Measurements from ENCODE around the gene SLC36A4.
"Not testable (repeated sequence)": the region's sequence is repeated elsewhere in the genome, so short reads cannot be mapped to it uniquely, and the experiment has no call there.

Gene SLC36A4

DNA sequence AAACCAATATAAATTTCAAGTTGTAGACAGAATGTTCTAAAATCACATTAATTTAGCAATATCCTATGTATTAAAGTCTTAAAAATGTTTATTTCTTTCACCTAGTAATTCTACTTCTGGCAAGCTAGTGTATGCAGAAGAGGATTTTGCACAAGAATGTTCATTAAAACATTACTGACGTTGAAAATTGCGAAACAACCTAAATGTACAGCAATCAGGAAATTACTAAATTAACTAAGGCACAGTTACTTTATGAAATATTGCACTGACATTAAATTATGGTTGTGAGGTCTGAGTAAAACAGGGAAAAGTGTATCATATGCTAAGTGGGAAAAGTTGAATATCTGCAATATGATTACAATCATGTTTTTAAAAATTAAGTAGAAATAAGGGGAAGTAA, 4.1 kb downstream of the SLC36A4 start:
- no peak for FAIRE-seq

GRCh38 chr11:93192163-93192562, 5.6 kb downstream of the SLC36A4 start:
- no peak for FAIRE-seq

DNA sequence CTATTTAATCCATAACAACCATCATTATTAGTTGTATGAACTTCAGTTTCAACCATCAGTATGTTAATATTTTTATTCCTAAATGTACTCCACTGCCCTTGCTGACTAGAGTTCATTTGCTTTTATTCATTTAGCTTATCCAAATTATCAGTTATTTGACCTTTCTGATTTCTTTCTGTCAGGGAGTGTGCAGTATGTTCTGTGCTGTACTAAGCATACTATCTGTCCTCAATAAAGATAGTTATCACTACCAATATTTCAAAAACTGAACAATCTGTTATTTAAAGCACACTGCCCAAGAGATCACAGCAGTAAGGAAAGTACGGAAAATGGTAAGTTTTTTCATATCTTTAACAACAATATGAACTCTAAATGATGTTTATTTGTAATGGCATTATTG, 8.3 kb downstream of the SLC36A4 start:
- no peak for FAIRE-seq

DNA sequence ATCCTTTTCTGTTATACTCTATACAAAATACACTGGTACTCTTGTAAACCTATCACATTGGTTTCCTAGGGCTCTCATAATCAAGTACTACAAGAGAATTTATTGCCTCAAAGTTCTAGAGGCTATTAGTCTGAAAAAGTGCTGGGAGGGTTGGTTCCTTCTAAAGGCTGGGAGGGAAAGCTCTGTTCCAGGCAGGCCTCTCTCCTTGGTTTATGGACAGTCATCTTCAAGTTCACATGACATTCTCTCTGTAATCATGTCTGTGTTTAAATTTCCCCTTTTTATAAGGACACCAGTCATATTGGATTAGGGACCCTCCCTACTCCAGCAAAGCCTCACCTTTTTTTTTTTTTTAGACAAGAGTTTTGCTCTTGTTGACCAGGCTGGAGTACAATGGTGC, 9.1 kb downstream of the SLC36A4 start:
- no peak for FAIRE-seq

DNA sequence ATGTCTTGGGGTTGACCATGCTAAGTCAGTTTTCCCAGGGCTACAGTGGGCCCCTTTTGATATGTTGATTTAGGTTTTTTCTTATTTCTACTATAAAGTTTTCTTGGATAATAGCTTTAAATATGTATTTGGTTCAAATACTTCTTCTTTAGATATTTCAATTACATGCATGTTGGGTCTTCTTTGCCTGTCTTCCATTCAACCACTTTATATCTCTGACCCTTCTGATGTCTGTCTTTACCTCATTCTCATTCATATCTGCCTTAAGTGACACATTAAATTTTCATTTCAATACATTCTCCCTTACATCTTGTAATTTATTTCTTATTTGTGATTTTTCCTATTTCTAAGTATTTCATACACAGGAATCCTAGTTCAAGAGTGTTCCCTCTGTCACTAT, 10.5 kb downstream of the SLC36A4 start:
- FAIRE-seq: no peak

- FAIRE-seq: not testable (repeated sequence)
Measured at GRCh38 chr11:93177891-93178290, 19.9 kb downstream of the SLC36A4 start.

DNA sequence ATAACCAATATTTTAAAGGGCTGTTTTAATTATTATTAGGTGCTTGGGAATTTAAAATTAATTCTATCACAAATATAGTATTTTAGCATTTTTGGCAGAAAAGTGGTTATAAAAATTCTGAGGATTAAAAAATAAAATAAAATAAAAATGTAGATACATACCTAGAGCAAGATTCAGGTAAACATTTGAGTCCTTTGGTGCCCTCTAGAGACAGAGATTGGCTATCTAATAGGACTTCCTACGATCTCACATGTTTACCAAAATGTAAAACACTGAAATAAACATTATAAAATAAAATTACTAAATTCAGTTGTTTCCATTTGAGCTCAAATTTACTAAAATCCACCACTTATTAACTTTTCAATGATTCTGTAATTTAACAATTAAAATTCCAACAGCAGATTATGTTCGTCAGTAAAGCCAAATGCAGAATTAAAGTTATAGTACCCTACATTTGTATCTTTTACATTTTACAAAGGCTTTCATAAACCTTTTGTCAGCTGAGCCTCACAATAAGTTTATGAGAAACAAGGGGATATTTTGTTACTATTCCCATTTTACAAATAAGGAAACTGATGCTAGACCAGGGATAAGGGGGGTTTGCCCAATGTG, 27.7 kb downstream of the SLC36A4 start:
- peak; percentile 93 for FAIRE-seq

DNA sequence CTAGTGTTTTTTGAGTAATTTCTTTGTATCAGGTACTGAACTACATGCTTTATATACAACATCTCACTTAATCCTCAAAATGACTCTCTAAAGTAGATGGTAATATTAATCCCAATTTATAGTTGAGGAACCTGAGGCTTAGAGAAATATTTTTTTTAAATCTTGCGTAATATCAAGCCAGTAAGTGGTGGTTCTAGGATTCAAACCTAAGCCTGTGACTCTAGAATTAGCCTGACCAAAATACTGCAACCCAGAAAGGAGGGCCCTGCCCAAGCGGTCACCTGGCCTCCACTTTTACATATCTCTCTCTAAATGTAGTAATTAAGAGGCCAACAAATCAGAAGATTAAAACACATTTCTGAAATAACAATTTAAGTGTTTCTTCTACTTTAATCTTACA, 28.6 kb downstream of the SLC36A4 start:
- no peak for FAIRE-seq

DNA sequence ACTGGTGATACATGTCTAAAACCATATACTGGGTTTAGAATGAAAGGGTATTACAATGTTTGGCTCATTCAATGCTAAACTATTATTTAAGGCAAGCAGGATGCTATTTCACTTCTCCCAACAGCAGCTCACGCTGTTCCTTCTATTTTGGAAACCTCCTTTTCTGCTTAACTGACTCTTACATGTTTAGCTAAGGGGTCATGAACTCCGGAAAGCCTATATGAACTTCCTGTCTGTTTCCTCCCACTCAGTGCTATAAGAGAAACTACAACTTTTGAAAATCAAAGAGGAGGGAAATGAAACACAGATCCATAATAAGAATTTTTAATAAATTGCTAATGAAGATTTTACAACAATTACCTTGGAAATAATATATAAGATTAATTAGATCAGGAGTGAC, 30.9 kb downstream of the SLC36A4 start:
- no peak for FAIRE-seq

- no peak for FAIRE-seq
Measured at GRCh38 chr11:93166194-93166593, 31.6 kb downstream of the SLC36A4 start.

DNA sequence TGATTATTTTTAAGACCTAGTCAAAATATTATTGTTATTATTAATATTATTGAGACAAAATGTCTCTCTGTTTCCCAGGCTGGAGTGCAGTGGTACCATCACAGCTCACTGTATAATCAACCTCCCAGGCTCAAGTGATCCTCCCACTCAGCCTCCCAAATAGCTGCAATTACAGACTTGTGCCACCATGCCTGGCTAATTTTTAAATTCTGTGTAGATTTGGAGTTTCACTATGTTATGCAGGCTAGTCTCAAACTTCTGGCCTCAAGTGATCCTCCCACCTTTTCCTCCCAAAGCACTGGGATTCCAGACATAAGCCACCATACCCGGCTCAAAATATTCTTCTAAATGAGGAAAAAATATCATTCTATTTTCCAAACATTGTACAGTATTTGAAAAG, 37.0 kb downstream of the SLC36A4 start:
- no peak for FAIRE-seq

DNA sequence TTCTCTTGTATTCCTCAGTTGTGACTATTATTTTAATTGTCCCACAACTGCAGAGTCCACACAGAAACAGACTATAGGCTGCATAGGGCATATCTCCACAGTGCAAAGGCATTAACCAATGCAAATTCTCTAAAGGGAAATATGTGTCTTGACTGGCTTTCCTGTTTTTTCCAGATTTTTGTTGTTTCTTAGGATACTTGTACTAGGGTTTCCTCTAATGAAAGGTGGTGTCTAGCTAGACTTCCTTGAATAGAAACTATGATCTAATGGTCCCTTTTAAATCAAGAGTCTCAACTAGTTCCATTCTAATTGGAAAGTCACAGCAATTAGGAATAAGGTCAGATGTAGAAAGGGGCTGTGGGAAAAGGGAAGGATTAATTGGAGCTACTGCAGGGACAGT, 37.6 kb downstream of the SLC36A4 start:
- no peak for FAIRE-seq

GRCh38 chr11:93159721-93160120, 38.1 kb downstream of the SLC36A4 start:
- no peak for FAIRE-seq

DNA sequence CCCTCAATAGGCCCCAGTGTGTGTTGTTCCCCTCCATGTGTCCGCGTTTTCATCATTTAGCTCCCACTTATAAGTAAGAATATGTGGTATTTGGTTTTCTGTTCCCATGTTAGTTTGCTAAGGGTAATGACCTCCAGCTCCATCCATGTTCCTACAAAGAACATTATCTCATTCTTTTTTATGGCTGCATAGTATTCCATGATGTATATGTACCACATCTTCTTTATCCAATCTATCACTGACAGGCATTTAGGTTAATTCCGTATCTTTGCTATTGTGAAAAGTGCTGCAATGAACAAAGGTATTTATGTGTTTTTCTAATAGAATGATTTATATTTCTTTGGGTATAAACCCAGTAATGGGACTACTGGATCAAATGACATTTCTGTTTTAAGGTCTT, 42.1 kb downstream of the SLC36A4 start:
- FAIRE-seq: no peak

- no peak for FAIRE-seq
Measured at GRCh38 chr11:93145390-93145915, 52.3 kb downstream of the SLC36A4 start.

GRCh38 chr11:93143800-93144199, 54.0 kb downstream of the SLC36A4 start:
- FAIRE-seq: no peak

DNA sequence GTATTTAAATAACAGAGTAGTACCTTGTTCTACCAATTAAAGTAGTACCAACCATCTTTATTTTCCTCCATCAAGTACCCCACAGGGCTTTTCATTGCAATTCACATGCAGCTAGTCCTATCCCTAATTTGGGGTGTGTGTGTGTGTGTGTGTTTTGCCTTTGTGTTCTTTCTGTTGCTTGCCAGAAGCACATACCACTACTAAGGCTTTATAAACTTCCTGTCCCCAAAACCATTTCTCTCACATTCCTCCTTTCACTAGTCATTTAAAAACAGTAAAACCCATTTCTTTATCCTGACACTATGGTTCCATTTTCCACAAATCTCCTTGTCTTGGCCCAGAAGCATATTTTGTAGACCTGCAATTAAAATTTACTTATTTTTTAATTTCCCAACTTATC, 54.6 kb downstream of the SLC36A4 start:
- FAIRE-seq: no peak

GRCh38 chr11:93133488-93134109, 64.2 kb downstream of the SLC36A4 start:
- no peak for FAIRE-seq

- FAIRE-seq: no peak
Measured at GRCh38 chr11:93132836-93133235, 65.0 kb downstream of the SLC36A4 start.

GRCh38 chr11:93131709-93132108, 66.1 kb downstream of the SLC36A4 start:
- FAIRE-seq: no peak

DNA sequence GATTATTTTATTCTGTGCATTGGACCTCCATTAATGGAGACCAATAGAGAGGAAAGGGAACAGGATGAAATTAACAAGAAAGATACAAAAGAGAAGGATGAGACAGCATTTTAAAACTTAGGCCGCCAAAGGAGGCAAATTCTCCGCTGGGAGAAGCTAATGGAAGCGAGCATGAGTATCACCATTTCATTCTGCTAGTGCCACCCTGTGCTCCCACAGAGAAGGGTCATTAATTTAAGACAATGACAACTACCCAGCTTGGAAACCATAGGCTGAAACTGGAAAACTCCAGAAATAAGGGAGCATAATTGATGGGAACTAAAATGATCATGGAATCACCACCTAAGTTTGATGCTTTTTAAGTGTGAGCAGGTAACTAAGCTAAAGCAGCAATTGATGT, 69.2 kb downstream of the SLC36A4 start:
- no peak for FAIRE-seq

DNA sequence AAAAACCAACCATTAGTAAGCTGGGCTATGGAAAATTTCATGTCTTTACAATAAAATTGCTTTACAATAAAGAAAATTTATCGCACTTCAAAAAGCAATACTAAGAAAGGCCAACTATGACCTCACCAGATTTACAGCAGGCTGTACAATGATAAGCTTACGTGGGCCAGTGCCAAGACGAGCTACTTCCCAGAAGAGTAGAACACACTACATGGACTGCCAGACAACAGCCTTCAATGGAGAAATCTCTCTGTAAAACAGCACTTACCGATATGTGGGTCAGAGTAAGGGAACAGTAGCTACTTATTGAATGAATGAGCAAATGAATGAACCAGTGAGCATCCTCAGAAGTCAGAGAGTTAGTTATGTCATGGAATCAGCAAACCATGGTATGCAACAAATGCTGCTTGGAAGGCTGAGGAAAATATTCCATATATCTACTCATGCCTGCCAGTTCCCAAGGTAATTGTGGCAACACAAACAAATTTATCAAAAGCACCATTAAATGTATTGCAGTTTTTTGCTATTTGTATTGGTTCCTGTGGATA, 74.4 kb downstream of the SLC36A4 start:
- no peak for FAIRE-seq

DNA sequence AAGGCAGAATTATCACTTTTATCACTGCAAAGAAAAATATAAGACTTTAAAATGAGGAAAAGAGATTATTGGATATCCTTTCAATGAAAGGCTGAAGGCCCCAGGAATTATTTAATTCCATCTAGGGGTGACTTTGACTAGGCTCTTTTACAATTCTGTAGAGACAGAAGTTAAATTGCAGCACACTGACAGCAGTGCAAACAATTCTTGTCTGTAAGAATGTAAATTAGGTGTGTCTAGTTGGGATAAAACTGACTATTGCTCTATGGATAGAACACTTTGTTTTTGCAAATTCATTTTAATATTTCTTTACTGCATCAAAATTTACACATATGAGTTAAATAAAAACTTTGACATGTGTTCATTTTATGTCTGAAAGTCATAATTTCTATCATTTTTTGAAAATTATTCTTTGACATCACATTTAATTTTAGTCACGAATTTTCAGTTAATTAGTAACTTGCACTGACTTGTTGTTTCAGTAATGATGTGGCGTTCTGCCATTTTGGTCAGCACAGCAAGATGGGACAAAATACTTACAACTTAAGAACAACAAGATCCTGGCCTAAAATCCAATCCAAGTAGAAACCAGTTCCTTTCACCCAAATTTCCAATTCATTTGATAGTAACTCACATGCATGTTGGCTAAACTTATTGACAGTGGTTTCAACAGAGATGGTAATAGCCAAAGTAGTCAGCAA, 75.1 kb downstream of the SLC36A4 start:
- FAIRE-seq: no peak

- no peak for FAIRE-seq
Measured at GRCh38 chr11:93118276-93118675, 79.5 kb downstream of the SLC36A4 start.

All from G401.6 (cell line).